Measurements from ENCODE around the gene PAIP1. TPM values are rescaled to one million over a fixed set of nuclear protein-coding genes. Genes with fewer than 3 reads are reported as not detected.
A peak's percentile ranks its signal among the peaks of the same experiment; 100 is the strongest.
"Not testable (repeated sequence)": the region's sequence is repeated elsewhere in the genome, so short reads cannot be mapped to it uniquely, and the experiment has no call there.

PAIP1 gene
- polyA plus RNA-seq, 12 donors: 67.1 to 121 (median 113) TPM; not detected in 1

DNA sequence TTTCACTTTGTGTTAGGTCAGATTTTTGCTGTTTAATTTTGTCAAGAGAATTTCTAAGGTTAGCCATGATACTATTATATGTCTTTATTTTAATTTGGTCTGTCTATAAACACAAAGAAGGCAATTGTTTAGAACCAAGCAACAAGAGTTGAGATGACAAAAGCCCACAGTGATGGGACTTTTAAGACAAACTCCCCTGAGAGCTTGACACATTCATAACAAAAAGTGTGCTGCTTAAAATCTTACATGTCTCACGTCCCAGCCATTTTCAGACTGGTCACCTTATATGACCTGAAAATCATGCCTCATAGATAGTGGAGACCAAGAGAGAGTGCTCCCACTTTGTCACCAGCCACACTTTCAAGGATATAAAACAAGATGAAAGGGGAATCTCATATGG, 24.5 kb upstream of the PAIP1 start:
- no peak for DNase-seq

DNA sequence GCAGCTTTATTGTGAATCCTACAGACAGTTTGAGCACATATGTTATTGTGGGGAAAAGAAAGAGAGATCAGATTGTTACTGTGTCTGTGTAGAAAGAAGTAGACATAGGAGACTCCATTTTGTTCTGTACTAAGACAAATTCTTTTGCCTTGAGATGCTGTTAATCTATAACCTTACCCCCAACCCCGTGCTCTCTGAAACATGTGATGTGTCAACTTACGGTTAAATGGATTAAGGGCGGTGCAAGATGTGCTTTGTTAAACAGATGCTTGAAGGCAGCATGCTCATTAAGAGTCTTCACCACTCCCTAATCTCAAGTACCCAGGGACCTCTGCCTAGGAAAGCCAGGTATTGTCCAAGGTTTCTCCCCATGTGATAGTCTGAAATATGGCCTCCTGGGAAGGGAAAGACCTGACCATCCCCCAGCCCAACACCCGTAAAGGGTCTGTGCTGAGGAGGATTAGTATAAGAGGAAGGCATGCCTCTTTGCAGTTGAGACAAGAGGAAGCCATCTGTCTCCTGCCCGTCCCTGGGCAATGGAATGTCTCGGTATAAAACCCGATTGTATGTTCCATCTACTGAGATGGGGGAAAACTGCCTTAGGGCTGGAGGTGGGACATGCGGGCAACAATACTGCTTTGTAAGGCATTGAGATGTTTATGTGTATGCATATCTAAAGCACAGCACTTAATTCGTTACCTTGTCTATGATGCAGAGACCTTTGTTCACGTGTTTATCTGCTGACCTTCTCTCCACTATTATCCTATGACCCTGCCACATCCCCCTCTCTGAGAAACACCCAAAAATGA, 23.7 kb upstream of the PAIP1 start:
- not testable (repeated sequence) for DNase-seq

DNA sequence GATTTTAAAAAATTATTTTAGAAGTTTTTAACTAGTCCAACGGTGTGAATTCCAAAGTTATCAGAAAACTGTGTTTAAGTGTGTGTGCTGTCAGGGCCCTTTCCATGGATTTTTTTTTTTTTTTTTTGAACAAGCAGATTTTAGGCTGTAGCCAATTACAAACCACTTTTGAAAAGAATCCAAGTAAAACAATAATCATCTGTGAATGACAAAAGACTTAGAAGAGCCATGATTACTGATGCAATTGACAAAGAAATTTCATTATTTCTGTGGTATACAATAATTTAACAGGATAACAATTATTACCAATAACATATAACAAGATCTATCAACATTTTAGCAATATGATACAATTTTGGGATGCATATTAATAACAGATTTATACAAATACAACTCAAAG, 16.2 kb upstream of the PAIP1 start:
- DNase-seq: no peak

DNA sequence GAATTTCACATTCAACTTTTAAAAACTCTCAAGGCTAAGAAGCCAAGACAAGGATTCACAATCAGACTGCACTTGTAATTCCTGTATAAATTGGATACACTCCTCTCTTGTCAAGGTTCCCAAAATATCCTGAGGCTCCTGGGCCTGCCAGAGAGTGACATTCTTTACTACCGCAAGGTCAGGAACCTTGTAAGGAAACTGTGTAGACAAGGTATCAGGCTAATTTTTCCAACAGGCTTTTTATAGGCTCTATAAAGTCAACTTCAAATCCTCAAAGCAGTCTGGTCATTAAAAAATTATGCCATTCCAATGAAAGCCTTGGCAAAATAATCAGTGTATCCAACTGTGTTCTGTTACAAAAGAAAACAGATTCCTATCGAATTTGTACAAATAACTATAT, 15.5 kb upstream of the PAIP1 start:
- no peak for DNase-seq

DNA sequence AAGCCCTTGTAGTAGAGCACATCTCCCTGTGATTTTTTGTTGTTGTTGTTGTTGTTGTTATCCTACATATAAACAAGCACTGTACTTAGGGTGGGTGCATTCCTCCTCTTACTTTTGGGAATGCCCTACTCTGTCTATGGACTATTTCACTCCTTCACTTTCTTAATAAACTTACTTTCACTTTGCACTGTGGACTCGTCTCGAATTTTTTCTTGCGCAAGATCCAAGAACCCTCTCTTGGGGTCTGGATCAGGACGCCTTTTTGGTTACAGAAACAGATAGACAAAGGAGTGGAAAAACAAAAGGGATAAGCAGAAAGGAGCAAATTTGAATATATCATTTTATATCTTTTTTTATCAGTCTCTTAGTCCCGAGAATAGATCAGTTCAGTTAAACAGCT, 14.4 kb upstream of the PAIP1 start:
- DNase-seq: no peak

DNA sequence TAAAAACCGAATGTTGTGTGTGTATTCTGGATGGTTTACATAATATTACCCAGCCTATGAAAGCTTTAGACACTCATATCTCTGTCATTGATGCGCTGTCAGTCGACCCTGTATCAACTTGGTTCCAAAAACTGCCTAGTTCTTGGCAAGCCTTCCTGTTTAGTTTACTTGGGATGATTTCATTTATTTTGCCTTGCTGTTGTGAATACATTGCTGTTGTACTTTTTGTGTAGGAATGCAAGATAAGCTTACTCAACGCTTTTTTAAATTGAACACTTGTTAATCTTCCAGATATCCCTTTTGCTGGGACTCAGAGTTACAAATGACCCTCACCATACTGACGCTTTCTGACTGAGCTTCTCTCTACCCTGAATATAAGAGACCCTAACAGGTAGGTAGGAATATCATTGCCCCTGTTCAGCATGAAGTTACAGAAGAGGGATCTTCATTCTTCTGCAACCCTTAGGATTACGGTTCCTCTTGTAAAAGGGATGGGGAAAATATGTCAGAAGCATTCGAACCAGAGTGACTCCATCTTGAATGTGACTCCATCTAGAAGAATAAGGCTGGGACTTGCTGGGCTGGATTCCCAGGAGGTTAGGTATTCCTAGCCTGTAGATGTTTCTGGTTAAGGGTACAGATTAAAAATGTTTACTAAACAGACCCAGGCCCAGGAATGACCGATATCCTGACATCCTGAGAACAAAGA, 13.7 kb upstream of the PAIP1 start:
- DNase-seq: no peak

DNA sequence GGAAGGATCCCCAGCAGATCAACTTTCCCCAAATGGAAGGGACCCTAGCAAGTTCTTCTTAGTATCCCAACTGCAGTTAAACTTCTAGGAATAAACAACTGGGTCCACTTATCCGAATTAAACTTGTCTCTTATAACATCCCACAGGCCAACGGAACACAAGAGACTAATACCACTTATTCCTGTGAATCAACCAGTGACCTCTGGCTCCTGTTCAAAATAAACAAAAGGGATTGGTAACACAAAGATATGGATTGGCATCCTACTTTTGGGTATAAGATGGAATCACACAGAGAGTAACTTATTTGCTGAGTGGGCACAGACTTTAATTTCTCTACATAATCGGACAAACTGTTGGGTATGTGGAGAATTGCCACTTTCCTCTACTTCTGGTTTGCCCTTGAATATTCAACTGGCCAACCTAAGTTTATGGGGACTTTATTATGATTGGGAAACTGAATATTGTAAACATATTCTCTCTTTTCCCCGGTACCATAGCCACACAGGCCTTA, 12.4 kb upstream of the PAIP1 start:
- no peak for DNase-seq

DNA sequence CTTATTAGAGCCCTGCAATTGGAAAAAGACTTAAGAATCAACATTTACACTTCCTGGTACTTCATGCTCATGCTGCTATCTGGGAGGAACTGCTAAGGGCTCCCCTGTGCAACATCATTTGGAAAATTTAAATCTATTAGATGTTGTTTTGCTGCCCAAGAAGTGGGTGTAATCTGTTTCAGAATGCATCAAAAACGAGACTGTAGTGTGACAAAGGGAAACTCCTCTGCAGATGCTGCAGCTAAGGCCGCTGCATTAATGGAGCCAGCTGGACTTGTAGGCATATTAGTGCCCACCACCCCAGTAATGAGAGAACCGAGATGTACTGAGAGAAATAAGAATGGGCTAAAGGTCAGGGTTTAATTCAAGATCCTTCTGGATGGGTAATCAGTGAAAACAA, 11.1 kb upstream of the PAIP1 start:
- DNase-seq: no peak

DNA sequence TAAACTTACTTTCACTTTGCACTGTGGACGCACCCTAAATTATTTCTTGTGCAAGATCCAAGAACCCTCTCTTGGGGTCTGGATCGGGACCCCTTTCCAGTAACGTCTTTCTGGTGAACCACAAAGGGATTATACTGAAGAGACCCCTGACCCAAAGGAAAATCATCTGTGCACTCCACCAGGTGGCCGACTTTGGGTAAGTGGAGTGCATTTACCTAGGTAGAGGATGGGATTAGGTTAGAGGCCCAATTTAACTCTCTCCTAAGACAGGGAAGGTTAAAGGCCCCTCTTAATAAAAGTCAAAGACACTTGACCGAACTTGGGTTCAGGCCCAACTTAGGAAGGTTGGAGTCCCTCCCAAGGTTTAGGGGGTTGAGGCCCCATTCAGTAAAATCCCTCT, 8.2 kb upstream of the PAIP1 start:
- DNase-seq: no peak

DNA sequence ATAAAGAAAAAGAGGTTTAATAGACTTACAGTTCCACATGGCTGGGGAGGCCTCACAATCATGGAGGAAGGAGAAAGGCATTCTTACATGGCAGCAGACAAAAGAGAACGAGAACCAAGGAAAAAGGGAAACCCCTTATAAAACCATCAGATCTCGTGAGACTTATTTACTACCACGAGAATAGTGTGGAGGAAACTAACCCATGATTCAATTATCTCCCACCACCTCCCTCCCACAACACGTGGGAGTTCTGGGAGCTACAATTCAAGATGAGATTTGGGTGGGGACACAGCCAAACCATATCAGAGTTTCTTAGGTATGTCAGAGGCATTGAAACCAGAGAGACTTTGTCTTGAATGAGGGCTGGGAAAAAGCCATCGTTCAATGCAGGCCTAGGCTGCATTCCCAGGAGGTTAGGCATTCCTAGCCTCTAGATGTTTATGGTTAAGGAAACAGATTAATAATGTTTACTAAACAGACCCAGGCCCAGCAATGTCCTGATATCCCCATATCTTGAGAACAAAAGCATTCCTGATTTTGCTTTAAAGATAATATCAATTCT, 7.5 kb upstream of the PAIP1 start:
- DNase-seq: no peak

DNA sequence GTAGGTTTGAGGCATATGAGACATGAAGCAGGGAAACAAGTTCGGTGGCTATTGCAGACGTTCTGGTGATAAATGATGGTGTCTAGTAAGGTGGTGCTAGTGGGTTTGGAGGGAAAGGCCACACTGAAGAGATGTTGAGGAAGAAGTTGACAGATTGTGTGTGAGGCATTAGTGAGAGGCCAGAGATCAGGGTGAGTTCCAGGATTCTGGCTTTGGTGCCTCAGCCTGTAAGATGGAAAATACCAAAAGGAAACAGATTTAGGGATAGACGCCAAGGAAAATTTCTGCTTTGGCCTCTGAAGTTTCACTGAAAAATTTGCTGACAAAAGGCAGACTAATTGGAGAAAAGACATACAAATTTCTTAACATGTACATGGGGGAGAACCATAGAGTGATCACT, 6.4 kb upstream of the PAIP1 start:
- DNase-seq: no peak

DNA sequence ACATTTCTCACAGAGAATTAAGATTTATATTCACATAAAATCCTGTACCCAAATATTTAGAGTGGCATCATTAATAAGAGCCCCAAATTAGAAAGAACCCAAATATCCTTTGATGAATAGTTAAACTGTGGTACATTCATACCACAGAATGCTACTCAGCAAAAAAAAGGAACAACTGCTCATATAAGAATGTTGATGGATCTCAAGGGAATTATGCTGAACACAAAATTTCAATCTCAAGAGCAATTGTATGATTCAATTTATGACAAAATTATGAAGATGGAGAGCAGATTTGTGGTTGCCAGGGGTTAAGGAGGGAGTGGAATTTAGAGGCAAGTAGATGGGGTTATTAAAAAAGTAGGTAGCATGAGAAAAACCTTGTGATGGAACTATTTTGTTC, 4.5 kb upstream of the PAIP1 start:
- no peak for DNase-seq

DNA sequence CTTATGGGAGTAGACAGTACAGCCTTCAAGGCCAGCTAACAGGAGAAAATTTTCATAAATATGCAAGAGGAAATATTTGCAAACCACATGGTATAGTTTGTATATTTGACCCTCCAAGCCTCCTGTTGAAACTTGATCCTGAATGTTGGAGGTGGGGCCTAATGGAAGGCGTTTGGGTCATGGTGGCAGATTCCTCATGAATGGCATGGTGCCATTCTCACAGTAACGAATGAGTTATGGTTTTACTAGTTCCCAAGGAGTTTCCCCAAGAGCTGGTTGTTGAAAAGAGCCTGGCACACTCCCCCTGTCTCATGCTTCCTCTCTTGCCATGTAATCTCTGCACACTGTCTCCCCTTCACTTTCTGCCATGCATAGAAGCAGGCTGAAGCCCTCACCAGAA, 3.3 kb upstream of the PAIP1 start:
- DNase-seq: no peak

DNA sequence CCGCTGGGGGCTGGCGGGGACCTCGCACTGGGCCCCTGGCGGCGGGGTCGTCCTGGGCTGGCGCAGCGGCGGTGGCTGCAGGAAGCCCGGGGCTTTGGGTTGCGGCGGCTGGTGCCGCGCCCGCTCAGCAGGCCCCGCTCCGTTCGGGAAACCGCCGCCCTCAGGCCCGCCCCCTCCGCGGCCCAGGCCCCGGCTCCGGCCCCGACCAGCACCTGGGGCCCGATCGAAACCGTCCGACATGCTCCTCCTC, 345 bp downstream of the PAIP1 start:
- DNase-seq: not testable (repeated sequence)

DNA sequence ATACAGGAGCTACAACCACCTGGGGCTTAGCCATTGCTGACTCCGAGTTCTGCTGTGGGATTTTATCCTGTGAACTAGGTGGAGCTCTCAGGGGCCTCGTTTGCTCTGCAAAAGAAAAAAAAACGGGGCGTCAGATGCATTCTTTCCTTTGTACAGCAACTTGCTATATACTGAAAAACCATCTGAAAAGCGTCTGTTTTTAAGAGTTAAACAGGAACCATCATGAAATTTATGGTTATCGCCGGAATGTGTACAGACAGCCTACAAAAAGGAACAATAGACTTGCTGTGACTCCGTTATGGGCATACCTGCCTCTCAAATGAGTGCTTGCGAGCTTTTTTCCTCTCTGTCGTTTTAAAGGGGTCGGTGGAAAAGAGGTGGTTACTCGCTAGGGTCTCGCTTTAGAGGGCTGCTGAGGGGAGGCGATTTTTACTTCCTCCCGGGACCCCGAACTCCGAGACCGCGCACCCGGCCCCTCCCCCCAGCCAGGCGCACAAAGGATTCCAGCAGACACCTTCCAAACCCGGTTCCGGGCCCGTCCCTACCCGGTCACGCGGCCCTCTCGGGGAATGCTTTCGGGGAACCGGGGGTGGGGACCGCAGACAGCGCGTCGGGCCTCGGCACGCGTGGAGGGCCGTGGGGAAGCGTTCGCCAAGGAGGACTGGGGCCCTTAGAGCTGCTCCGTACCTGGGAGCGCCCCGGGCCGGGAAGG, 826 bp downstream of the PAIP1 start:
- DNase-seq: peak; percentile 39

DNA sequence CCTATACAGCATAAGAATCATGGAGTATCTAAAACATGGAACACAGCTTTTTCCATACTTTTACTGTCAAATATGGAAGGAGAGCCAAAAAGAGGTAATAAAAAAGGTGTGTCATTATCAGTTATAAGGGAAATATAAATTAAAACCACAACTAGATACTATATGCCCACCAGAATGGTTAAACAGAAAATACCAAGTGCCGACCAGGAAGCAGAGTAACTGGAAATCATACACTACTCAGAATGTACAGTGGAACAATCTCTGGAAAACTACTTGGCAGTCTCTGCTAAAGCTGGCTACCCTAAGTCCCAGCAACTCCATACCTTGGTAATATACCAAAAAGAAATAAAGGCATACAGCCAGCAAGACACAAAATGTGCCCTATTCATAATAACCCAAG, 2.4 kb downstream of the PAIP1 start:
- DNase-seq: no peak

DNA sequence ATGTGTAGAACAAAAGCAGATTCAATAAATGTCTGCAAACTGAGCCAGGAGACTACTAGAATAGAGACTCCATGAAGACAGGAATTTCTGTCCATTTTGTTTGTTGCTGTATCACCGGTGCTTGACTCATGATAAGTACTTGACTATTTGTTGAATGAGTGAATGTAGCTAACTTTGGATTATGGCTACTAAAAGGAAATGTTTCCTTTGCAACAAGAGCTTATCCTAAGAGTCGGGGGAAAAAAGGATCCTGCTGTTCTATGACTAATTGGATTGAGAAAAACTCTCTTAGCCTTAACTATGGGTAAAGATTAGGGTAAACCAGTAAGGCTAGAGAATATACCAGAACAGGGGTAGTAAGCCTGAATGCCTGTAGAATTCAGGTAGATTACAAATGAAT, 3.5 kb downstream of the PAIP1 start:
- DNase-seq: no peak

DNA sequence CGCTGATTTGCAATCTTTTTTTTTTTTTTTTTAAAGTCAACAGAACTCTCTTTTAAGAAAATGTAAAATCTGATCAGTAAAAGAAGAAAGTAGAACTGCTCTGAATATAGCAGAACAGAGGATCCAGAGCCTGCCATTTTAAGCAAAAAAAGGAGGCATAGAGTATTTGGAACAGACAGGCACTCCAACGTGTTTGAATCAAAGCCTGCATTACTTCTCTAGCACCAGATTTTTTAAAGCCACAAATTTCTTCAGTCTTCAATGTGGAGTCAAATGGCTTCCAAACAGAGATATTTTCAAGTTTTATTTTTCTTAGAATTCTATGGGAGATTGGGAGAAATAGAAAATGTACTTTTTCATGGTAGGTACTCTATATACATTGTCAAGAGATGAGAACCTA, 5.1 kb downstream of the PAIP1 start:
- DNase-seq: no peak

DNA sequence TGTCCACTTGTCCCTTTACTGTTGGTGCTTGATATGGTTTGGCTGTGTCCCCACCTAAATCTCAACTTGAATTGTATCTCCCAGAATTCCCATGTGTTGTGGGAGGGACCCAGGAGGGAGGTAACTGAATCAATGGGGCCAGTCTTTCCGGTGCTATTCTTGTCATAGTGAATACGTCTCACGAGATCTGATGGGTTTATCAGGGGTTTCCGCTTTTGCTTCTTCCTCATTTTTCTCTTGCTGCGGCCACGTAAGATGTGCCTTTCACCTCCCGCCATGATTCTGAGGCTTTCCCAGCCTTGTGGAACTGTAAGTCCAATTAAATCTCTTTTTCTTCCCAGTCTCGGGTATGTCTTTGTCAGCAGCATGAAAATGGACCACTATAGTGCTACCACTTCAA, 7.6 kb downstream of the PAIP1 start:
- not testable (repeated sequence) for DNase-seq

DNA sequence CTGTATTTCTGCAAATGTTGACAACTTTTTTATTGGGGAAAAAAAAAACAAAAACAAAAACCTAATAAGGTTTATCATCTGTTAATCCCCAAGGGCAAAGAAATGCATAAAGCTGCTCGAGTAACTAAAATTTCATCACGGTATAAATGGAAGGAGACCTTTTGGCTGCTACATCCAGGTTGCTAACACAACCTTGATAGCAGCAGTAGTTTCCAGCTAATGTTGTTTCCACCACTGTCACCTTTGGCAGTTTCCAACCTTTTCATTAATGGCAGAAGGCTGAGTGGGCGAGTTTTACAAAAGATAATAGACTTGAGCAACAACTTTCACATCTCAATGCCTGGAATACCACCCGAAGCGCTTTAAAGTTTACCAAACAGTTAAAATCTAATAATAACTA, 8.5 kb downstream of the PAIP1 start:
- DNase-seq: no peak

DNA sequence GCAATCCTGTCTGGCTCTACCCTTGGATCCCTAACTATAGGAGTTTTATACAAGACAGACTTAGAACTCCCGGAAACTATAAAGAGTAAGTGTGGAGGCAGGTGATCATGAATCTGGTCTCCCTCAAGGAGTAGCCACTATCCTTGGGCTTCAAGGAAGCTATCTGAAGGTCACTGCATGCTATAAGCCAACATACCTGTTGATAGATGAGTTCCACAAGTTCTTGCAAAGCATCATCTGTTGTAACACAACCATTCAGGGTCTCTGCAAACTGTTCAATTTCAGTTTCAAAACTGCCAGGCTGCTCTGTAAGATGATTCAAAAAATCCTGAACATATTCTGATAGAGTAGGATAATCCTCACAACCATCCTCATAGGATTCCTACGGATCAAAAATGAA, 9.3 kb downstream of the PAIP1 start:
- no peak for DNase-seq

DNA sequence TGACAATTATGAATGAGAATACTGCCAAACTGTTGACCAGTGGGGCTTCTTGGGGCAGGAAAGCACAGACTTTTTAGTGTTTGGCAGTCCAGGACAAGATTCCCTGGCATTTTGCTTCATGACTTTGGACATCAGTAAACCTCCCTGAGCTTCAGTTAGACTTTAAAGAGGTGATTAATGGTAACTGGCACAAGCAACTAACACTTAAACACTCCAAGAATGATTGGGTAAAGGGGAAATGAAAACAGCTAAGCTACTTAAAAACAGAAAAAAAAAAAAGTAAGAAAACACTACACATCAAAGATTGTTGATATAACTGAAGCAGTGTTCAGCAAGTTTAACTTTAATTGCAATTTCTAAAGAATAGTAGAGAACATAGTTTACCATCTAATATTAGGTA, 13.4 kb downstream of the PAIP1 start:
- no peak for DNase-seq

DNA sequence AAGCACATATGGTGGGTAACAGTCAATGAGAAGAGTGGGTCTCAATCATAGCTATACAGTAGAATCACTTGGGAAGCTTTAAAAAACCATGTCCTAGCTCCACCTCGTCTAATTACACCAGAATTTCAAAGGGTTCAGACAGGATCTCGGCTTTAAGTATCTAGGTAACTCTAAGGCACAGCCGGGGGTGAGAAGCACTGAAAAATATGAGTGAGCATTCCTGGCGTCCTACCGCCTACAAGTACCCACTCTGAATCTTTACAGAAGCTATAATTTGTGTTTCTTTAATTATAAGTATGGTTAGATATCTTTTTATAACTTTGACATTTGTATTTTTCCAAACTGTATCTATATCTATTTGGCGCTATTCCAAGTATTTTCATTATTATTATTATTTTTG, 16.1 kb downstream of the PAIP1 start:
- no peak for DNase-seq
